Sigmoid colon (tissue), 4 donors: ENCODE results near the gene EPHA10.
"Not testable (repeated sequence)": the region's sequence is repeated elsewhere in the genome, so short reads cannot be mapped to it uniquely, and the experiment has no call there.

Experiments
- POLR2A ChIP-seq, 2 donors: fragments of 450-650 bp; IDR thresholded peaks; one replicate each; pipeline ENCODE4 v1.6.1; 2016; ENCODE audit warnings: antibody characterized with exemption in 2 of 2, mild to moderate bottlenecking in 2 of 2, moderate library complexity in 2 of 2
- POLR2AphosphoS5 ChIP-seq, 4 donors: sonication (generic); formaldehyde crosslinking; IDR thresholded peaks; one replicate each; pipeline ENCODE4 v1.6.1; 2017; ENCODE audit warnings: antibody characterized with exemption in 4 of 4

DNA sequence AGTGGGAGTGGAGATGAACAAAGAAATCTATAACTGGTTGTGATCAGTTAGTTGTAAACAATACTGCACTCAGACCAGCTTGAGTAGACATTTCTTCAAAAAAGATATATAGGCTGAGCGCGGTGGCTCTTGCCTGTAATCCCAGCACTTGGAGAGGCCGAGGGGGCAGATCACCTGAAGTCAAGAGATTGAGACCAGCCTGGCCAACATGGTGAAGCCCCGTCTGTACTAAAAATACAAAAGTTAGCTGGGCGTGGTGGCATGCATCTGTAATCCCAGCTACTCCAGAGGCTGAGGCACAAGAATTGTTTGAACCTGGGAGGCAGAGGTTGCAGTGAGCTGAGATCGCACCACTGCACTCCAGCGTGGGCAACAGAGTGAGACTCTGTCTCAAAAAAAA, 26.9 kb downstream of the EPHA10 start:
- TF ChIP-seq POLR2A, POLR2AphosphoS5 (IDR thresholded peaks at IDR 0.05): not testable (repeated sequence)
